AG04450 (cell line): Measurements from ENCODE around the gene PRSS57. TPM values are rescaled to one million over a fixed set of nuclear protein-coding genes. Genes with fewer than 3 reads are reported as not detected.

Source experiments
- CTCF ChIA-PET: fragments of 300-600, 350-600 bp; formaldehyde crosslinking; extraction: SDS; loops from one replicate; lab custom pipeline; 2022; ENCODE audit warnings: antibody characterized with exemption, inconsistent platforms; lab: Charles Lee
- POLR2A ChIA-PET: fragments of 350-600 bp; formaldehyde crosslinking; extraction: SDS; loops from one replicate; lab custom pipeline; 2021; ENCODE audit warnings: antibody characterized with exemption, inconsistent platforms; lab: Yijun Ruan, JAX
- DNase-seq: peaks from one replicate; pipeline ENCODE4 v3.0.0-alpha.2; 2011; ENCODE audit warnings: low read depth, low spot score
- H3K27ac ChIP-seq: one replicate; pipeline ENCODE4 v1.5.1; 2012; ENCODE audit warnings: low read depth, low read length, control low read depth
- H3K27me3 ChIP-seq: one replicate; pipeline ENCODE4 v1.6.0; 2012; ENCODE audit warnings: low read length; ENCODE audit not compliant: control insufficient read depth, insufficient read depth
- H3K4me3 ChIP-seq: 2 replicates; pipeline ENCODE4 v1.5.1; 2011; ENCODE audit warnings: mild to moderate bottlenecking, low read depth, low read length, control low read depth
- H3K9me3 ChIP-seq: 2 replicates; pipeline ENCODE4 v1.5.1; 2012; ENCODE audit warnings: low read length; ENCODE audit not compliant: control insufficient read depth, insufficient read depth
- CTCF ChIP-seq: IDR thresholded peaks from 2 replicates; pipeline ENCODE4 v1.5.1; 2011; ENCODE audit warnings: low read depth, low read length, control low read depth, inconsistent platforms
- polyA plus RNA-seq: library from polyadenylated mRNA; depleted of rRNA; stranded (reverse); fragments of >200 nt; gene quantifications from 2 replicates; pipeline ENCODE4 v1.2.3, GENCODE V29; 2011

Gene PRSS57
- polyA plus RNA-seq, 1 experiment, result not detected

GRCh38 chr19:652467-653389 is 42.5 kb downstream of the PRSS57 start:
- H3K9me3 ChIP-seq, result no peaks in the 10 kb centered on the region; the same call in 1 of the 2 replicates
- ChIA-PET CTCF (interaction anchor here (0.7 kb wide), 1 partner anchor 40 kb away, joined by 3 read pairs; no protein-coding TSS in a partner anchor), POLR2A (no interaction called here)
- DNase-seq, result no peak
- H3K4me3 ChIP-seq, result no peak overlapping the region
- no peak overlapping the region for H3K27ac ChIP-seq
- H3K27me3 ChIP-seq, result no peaks in the 10 kb centered on the region
- no peak for TF ChIP-seq CTCF

- CTCF ChIA-PET, result no interaction called here
- no peak for DNase-seq
- TF ChIP-seq CTCF, result no peak
- H3K27me3 ChIP-seq, result no peaks in the 10 kb centered on the region
- POLR2A ChIA-PET, result no interaction called here
- no peak overlapping the region for H3K4me3 ChIP-seq
- H3K27ac ChIP-seq, result no peak overlapping the region
- H3K9me3 ChIP-seq, result no peaks in the 10 kb centered on the region; the same call in 1 of the 2 replicates
Measured at GRCh38 chr19:651991-652390, 43.3 kb downstream of the PRSS57 start.

DNA sequence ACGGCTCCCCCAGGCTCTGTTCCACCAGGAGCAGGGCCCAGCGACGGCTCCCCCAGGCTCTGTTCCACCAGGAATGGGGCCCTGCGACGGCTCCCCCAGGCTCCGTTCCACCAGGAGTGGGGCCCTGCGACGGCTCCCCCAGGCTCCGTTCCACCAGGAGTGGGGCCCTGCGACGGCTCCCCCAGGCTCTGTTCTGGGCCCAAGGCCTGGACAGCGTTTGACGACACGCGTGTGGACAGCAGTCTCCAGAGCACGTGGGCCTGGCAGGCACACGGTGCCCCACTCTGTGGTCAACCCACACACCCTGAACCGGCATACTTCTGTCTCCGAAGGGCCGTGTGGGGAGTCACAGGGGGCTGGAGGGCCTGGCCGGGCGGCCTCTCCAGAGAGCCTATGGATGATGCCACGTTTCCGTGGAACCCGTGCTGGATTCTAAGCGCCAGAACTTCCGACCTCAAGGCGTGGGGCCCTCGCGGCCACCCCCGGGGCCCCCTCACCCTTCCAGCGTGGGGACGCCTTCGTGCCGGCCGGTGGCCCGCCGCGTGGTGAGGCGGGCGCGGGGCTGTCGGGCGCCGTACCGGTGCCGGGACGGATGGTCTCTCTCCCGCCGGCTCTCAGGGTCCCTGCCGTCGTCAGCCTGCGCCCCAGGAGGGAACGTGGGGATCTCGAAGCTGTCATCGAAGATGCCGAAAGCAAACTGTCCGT is 44.0 kb downstream of the PRSS57 start:
- H3K9me3 ChIP-seq, result no peaks in the 10 kb centered on the region; the same call in 1 of the 2 replicates
- no peak overlapping the region for H3K4me3 ChIP-seq
- no peak for TF ChIP-seq CTCF
- no peak overlapping the region for H3K27ac ChIP-seq
- H3K27me3 ChIP-seq, result no peaks in the 10 kb centered on the region
- no peak for DNase-seq
- ChIA-PET POLR2A (no interaction called here), CTCF (no interaction called here)

DNA sequence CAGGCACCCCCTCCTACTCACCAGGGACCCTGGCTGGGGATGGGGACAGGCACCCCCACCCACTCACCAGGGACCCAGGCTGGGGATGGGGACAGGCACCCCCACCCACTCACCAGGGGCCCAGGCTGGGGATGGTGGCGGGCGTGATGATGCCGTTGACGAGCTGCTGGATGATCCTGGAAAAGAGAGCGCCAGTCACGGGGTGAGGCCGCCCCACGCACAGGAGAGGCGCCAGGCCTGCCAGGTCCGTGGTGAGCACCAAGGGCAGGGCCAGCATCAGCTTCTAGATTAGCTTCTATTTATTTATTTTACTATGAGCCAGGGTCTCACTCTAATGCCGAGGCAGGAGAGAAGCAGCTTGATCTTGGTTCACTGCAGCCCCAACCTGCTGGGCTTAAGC is 45.1 kb downstream of the PRSS57 start:
- peaks cover 4% of the 10 kb centered on the region; the same call in 1 of the 2 replicates for H3K9me3 ChIP-seq
- no peaks in the 10 kb centered on the region for H3K27me3 ChIP-seq
- no peak for TF ChIP-seq CTCF
- POLR2A ChIA-PET, result interaction anchor here (0.7 kb wide), 1 partner anchor 77 kb away, joined by 9 read pairs; no protein-coding TSS in a partner anchor
- H3K27ac ChIP-seq, result no peak overlapping the region
- no peak for DNase-seq
- CTCF ChIA-PET, result no interaction called here
- no peak overlapping the region for H3K4me3 ChIP-seq
